ENCODE data around the gene PODXL2.

- TF ChIP-seq EZH2 (IDR thresholded peaks at IDR 0.05; ENCODE audit: borderline replicate concordance, insufficient read depth, low read depth, low read length, poor library complexity, severe bottlenecking) (no peak), CTCF (IDR thresholded peaks at IDR 0.05) (no peak)
These were observed 43.1 kb upstream of the PODXL2 start for GRCh38 chr3:127585813-127586413.

Measured in B cell (primary cell).